Motor neuron (in vitro differentiated cells): ENCODE data around the gene CDH26. TPM values are rescaled to one million over a fixed set of nuclear protein-coding genes. Genes with fewer than 3 reads are reported as not detected.
"Not testable (repeated sequence)": the region's sequence is repeated elsewhere in the genome, so short reads cannot be mapped to it uniquely, and the experiment has no call there.

Source experiments
- ATAC-seq, 8 experiments: fragments of 200-7000 bp; cut with Tn5 transposase; replicated peaks in 6 of 8; 2 replicates each; pipeline ENCODE4 v1.8.0; 2021; ENCODE audit warnings: mild to moderate bottlenecking in 8 of 8, moderate library complexity in 8 of 8
- H3K27ac ChIP-seq, 2 donors: fragments of 250-450 bp; sonication (Bioruptor Pico); 2 replicates each; pipeline ENCODE4 v1.9.0; 2021; ENCODE audit warnings: antibody characterized with exemption in 2 of 2, mild to moderate bottlenecking in 2 of 2, moderate library complexity in 1 of 2
- H3K4me1 ChIP-seq, 2 donors: fragments of 250-450 bp; sonication (Bioruptor Pico); replicated peaks in 1 of 2; 2 replicates each; pipeline ENCODE4 v1.6.1; 2021; ENCODE audit warnings: antibody characterized with exemption in 2 of 2, mild to moderate bottlenecking in 2 of 2, moderate library complexity in 1 of 2
- H3K4me3 ChIP-seq, 5 donors: fragments of 250-450 bp; sonication (Bioruptor Pico); 2 replicates each; pipeline ENCODE4 v1.9.0; 2021; ENCODE audit warnings: antibody characterized with exemption in 5 of 5, mild to moderate bottlenecking in 5 of 5, moderate library complexity in 4 of 5
- WGBS, 10 experiments: fragments of 450-650 bp; shearing (Covaris generic); methylation state at CpG; one replicate each; pipeline ENCODE4 v1.0.0; 2022; 5-methylcytosine and 5-hydroxymethylcytosine counted together
- in situ Hi-C, 9 experiments: fragments of 400-800 bp; cut with MboI; loops; one replicate each; pipeline ENCODE4 v1.15.0; 2021; ENCODE audit warnings: low sequenced_read_pairs in 9 of 9, low pct_unique_long_range_greater_than_20kb in 2 of 9; ENCODE audit not compliant: unreplicated experiment in 9 of 9
- total RNA-seq, 8 experiments: library from RNA; unstranded; fragments of 300-600 nt; gene quantifications; 2 replicates each; pipeline versions ENCODE4 v1.2.3 to v1.2.4, GENCODE V29; 2022

The CDH26 gene
- total RNA-seq, 8 experiments from 2014 or later: 0.29 to 1.1 (median 0.43) TPM; not detected in 1

DNA sequence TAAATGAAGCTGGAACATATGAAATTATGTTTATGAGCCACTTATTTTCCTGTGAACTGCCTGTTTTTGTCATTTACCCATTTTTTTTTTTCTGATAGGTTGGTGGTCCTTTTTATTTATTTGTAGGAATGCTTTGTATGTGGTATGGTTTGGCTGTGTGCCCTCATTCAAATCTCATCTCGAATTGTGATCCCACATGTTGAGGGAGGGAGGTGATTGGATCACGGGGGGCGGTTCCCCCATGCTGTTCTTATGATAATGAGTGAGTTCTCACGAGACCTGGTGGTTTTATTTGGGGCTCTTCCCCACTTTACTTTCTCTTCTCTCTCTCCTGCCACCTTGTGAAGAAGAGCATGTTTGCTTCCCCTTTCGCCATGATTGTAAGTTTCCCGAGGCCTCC is 77.3 kb downstream of the CDH26 start:
- in situ Hi-C loops: no loop called here
- ATAC-seq: no peak
- WGBS, 10 experiments: 29 to 100% (median 66%) methylated on average over 1 to 6 of the region's 6 CpGs
- Histone ChIP-seq H3K27ac (no peak overlapping the region), H3K4me1 (peaks cover 6 to 10% of the 10 kb centered on the region in 2 donors), H3K4me3 (no peak overlapping the region)

DNA sequence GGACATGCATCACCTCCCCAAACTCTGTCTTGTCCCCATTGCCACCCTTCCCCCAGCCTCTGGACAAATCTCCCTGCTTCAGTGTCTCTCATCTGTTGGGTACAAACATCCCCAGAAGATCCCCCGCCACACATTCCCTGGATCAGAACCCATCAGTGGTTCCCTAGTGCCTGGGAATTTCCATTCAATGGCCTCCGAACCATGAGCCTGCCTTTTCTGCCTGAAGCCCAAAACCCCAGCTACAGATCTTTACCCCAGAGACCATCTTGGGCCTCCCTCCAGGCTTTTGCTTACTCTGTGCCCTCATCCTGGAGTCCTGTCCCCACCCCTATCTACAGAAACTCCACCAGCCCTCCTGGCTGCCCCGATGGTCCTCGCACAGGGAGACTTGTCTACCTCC is 78.1 kb downstream of the CDH26 start:
- WGBS, 10 experiments: 83 to 100% (median 93%) methylated on average over 1 to 2 of the region's 4 CpGs; no CpG with 5 or more reads in 7 of the 10 experiments
- Histone ChIP-seq H3K4me3 (no peak overlapping the region), H3K4me1 (peaks cover 6 to 10% of the 10 kb centered on the region in 2 donors), H3K27ac (no peak overlapping the region)
- no peak for ATAC-seq
- in situ Hi-C loops: no loop called here

DNA sequence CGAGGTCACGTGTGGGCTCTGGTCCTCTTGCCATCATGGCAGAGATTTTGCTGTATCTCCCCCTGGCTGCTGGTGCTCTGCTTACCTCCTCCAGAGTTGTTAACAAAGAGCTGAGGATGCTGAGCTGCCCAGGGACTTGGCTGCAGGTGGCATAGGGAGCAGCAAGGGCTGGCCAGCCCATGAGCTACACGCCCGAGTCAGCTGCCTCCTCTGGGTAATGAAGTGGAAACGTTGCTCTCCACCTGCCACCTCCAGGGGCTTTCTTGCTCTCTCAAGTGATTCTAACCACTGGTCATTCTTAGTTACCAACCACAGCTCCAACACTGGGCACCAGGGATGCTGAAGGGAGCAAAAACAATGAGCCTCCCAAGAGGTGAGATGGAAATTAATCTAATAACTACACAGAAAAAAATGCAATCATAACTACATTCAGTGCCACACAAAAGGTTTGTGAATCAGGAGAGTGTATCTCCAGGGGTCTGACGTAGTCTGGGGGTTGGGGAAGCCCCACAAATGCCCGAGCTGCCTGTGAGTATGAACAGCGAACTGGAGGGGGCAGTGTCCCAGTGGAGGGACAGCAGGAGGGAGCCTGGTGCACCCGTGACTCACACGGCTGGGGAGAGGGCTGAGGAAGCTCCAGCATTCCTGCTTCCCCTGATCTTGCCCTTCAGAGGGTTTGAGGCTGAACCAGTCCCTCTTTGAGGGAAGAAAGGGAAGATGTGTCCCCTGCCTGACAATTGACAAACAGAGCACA is 78.7 kb downstream of the CDH26 start:
- H3K4me1 ChIP-seq: peaks cover 6 to 10% of the 10 kb centered on the region in 2 donors
- H3K4me3 ChIP-seq: no peak overlapping the region
- 53 to 83% (median 62%) methylated on average over 1 to 5 of the region's 10 CpGs; no CpG with 5 or more reads in 4 of the 10 experiments for WGBS, 10 experiments
- in situ Hi-C loops: no loop called here
- ATAC-seq: peak; percentile 16 to 68 (median 56)
- no peak overlapping the region for H3K27ac ChIP-seq

DNA sequence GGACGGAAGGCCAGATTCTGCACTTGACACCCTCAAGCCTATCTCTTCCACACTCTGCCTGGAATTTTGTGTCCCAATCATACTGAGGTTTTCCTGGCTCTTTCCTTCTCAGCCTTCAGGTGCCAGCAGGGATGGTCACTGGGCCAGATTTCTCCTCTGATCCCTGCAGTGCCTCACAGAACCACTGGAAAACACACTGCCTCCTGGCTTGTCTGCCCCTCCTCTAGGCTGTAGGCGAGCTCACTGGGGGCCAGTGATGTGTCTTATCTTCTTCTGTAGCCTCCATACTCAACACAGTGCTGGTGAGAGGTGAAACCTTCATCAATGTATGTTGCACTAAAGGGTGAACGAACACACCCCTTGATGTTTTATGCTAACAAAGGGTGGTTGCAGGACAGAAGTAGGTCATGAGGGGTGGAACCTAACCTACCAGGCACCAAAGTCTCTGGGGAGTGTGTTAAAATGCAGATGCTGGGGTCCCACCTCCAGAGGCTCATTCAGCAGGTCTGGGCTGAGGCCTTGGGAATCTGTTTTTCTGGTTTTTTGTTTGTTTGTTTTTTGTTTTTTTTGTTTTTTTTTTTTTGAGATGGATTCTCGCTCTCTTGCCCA is 80.3 kb downstream of the CDH26 start:
- no peak overlapping the region for H3K4me3 ChIP-seq
- peak in 3 of 8 experiments; percentile 60 to 79 (median 68) for ATAC-seq
- H3K27ac ChIP-seq: no peak overlapping the region
- H3K4me1 ChIP-seq: peaks cover 6 to 10% of the 10 kb centered on the region in 2 donors
- in situ Hi-C loops: no loop called here
- WGBS, 10 experiments: 15 to 100% (median 75%) methylated on average over 1 to 4 of the region's 4 CpGs; no CpG with 5 or more reads in 1 of the 10 experiments

DNA sequence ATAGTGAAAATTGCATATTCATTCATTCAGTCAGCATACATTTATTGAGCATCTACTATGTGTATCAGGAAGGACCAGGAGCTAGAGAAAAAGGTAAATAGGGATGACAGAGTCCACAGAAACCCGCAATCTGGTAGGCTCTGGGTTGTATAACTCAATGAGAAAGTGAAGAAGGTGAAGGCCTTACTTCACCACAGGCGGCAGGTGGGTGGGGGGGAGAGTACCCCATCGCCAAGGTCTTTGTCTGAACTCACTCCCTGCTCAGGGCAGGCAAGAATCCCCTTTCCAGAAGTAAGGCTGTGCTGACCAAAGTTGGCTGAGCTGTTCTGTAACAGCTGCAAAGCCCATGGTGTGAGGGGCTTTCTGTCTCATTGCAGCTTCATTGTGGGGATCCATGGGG is 81.3 kb downstream of the CDH26 start:
- Histone ChIP-seq H3K4me1 (peaks cover 2 to 3% of the 10 kb centered on the region in 2 donors), H3K27ac (no peak overlapping the region), H3K4me3 (no peak overlapping the region)
- in situ Hi-C loops: no loop called here
- ATAC-seq: no peak
- 15 to 100% (median 88%) methylated on average over 1 to 3 of the region's 3 CpGs; no CpG with 5 or more reads in 3 of the 10 experiments for WGBS, 10 experiments

DNA sequence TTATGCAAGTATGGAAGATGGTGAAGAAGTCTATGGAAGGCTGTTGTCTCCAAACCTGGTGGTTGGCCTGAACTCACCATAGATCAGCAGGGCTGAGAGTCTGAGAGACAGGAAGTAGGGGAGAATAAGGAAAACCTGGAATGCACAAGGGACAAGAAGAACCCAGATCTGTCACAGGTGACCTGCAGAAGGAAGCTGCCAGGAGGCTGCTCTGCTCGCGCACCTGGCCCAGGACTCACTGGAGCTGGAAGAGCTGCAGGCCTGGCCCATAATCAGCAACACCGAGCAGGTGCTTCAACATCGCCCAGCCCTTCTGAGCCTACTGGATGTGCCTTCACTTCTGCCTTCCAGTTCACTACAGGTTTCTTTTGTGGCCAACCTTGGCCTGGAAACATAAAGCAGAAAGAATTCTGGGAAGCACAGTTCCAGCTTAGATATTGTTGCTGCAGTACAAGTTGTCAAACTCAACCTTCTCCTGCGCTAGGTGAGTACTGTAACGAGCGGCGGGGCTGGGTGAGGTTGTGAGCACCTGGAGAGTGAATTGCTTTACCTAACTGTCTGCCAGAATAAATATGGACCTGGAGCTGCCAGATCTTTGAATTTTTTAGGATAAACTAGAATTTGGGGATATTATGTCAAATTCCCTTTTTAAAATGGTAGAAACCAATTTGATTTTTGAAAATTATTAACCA is 82.4 kb downstream of the CDH26 start:
- in situ Hi-C loops: no loop called here
- no peak overlapping the region for H3K27ac ChIP-seq
- H3K4me3 ChIP-seq: no peak overlapping the region
- peaks cover 0 to under 1% of the 10 kb centered on the region in 2 donors for H3K4me1 ChIP-seq
- ATAC-seq: no peak
- 50 to 100% (median 97%) methylated on average over 1 to 8 of the region's 8 CpGs; no CpG with 5 or more reads in 2 of the 10 experiments for WGBS, 10 experiments

DNA sequence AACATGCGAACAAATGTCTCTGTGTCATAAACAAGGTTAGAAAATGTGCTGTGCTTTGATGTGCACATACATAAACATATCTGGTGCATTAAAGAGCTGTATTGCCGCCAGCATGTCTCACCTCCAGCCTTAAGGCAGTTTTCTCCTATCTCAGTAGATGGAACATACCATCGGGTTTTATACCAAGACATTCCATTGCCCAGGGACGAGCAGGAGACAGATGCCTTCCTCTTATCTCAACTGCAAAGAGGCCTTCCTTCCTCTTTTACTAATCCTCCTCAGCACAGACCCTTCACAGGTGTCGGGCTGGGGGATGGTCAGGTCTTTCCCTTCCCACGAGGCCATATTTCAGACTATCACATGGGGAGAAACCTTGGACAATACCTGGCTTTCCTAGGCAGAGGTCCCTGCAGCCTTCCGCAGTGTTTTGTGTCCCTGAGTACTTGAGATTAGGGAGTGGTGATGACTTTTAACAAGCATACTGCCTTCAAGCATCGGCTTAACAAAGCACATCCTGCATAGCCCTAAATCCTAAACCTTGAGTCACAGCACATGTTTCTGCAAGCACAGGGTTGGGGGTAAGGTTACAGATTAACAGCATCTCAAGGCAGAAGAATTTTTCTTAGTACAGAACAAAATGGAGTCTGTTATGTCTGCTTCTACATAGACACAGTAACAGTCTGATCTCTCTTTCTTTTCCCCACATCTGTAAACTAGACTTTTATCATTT is 83.4 kb downstream of the CDH26 start:
- ATAC-seq, H3K4me3 ChIP-seq, H3K4me1 ChIP-seq, H3K27ac ChIP-seq, in situ Hi-C loops: not testable (repeated sequence)
- 34 to 100% (median 71%) methylated on average over 1 to 4 of the region's 8 CpGs; no CpG with 5 or more reads in 3 of the 10 experiments for WGBS, 10 experiments

DNA sequence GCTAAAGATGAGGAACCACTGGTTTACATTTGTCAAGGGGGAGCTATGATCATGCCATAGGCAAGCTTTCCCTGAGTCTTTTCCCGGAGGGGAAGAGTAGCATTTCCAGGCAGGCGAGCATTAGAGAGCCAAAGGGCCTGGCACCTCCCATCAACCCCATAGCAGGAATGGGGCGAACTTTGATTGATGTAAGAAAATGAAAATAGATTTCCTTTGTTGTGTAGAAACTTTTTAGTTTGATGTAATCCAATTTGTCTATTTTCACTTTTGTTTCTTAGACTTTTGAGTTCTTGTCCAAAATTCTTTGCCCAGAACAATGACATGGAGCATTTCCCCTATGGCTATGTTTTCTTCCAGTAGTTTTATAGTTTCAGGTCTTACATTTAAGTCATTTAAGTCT is 85.2 kb downstream of the CDH26 start:
- Histone ChIP-seq H3K4me3 (no peak overlapping the region), H3K4me1 (peaks cover 4 to 10% of the 10 kb centered on the region in 2 donors), H3K27ac (no peak overlapping the region)
- in situ Hi-C loops: no loop called here
- 49 to 100% (median 90%) methylated on average over 1 to 3 of the region's 3 CpGs; no CpG with 5 or more reads in 3 of the 10 experiments for WGBS, 10 experiments
- ATAC-seq: no peak

DNA sequence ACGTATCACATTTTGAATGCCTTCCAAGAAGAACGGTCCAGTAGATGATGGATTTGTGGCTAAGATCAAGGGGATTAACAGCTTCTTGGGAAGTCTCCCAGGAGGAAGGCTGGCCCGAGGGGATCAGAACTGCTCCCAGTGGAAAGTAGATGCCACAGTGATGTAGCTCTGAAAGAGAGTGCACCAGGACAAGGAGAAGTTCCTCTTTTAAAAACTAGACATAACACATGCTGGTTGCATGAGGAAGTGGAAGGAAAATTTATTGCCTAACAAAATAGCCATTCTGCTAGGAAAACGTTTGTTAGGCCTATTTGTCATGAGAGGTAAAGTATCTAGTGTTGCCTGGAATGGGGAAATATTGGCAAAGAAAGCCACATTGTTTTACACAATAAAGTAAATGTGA is 87.8 kb downstream of the CDH26 start:
- H3K27ac ChIP-seq: no peak overlapping the region
- in situ Hi-C loops: no loop called here
- peaks cover 10 to 15% of the 10 kb centered on the region in 2 donors for H3K4me1 ChIP-seq
- H3K4me3 ChIP-seq: no peak overlapping the region
- ATAC-seq: peak in 1 of 8 experiments; percentile 47
- 0 to 61% (median 37%) methylated on average over 1 to 4 of the region's 4 CpGs for WGBS, 10 experiments

DNA sequence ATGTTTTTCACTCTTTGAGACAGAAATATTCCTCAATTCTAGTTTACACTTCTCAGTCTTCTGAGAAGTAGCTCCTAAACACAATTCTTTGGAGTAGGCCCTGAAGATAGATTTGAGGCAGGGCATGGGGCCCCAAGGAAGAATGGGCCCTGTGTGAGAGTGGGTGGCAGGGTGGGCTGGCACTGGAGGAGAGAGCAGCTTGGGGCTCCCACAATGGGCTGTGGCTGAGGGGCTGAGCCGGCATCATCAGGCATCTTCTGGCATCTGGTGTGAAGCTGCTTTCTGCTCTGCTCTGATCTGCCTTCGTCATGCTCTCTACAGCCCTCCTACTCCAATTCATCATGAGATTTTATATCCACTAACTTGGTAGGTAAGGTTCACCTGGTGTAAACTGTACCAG is 88.2 kb downstream of the CDH26 start:
- no peak overlapping the region for H3K27ac ChIP-seq
- H3K4me3 ChIP-seq: no peak overlapping the region
- WGBS, 10 experiments: 40 to 80% (median 60%) methylated on average over 1 of the region's 2 CpGs; no CpG with 5 or more reads in 7 of the 10 experiments
- peaks cover 10 to 15% of the 10 kb centered on the region in 2 donors for H3K4me1 ChIP-seq
- no peak for ATAC-seq
- in situ Hi-C loops: no loop called here

DNA sequence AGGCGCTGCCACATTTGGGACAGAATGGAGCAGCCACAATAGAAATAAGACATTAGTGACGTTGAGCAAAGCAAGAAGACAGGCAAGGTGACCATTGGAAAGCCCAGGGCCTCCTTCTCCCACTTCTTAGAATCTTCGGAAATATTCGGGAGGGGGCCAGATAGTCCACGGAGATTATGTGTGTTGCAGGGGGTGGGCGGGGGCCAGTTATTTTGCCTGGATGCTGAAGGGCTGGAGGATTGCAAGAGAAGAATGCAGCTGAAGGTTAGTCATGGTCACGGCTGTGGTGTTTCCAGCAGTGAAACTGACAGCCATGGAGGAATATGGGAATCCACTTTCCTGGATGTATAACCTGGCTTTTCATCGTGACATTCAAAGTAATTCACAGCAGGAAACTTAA is 88.6 kb downstream of the CDH26 start:
- 40 to 87% (median 77%) methylated on average over 1 to 4 of the region's 8 CpGs; no CpG with 5 or more reads in 4 of the 10 experiments for WGBS, 10 experiments
- in situ Hi-C loops: no loop called here
- no peak for ATAC-seq
- Histone ChIP-seq H3K4me3 (no peak overlapping the region), H3K4me1 (peaks cover 10 to 15% of the 10 kb centered on the region in 2 donors), H3K27ac (no peak overlapping the region)

DNA sequence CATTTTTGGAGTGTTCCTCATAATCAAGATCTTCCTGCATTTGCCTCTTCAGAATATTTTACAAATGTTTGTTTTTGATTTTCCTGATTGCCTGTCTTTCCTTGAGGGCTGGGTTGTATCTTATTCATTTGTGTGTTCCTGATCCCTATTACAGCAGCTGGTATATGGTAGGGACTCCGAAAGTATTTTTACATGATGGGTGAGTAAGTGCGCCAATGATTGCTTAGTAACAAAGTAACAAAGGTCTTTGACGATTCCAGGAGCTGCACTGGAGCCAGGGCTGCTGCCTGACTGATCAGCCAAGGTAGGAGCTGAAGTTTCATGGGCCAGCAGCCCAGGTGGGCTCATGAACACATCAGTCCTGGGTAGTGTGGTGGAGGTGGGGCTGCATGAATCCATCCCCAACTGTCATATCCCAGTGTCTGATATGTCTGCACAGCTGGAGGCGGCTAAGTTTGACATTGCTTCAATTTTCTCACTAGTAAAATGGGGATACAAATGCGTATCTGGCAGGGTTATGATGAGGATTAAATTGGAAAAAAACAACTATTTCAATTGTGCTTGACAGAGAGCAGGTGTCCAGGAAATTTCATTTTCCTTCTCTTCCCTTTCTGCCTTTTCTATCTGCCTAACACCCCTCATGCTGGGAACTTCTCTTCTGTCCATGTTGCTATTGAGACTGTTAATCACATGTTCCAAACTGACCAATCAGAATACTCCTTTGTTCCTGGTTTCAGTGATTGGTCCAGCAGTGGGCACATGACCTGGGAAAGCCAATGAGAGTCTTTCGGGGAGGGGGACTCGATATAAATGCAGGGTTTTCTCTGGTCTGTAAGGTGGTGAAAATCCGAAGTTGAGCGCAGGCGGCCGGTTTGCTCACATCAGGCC is 90.7 kb downstream of the CDH26 start:
- 20 to 100% (median 86%) methylated on average over 1 to 9 of the region's 11 CpGs; no CpG with 5 or more reads in 1 of the 10 experiments for WGBS, 10 experiments
- no peak overlapping the region for H3K27ac ChIP-seq
- H3K4me3 ChIP-seq: no peak overlapping the region
- peaks cover 10 to 15% of the 10 kb centered on the region in 2 donors for H3K4me1 ChIP-seq
- no peak for ATAC-seq
- in situ Hi-C loops: no loop called here
